Vagina (tissue), 2 donors: Measurements from ENCODE around the gene SH3BGRL3.

Experiments
- POLR2A ChIP-seq, 2 donors: fragments of 450-650 bp; IDR thresholded peaks; one replicate each; pipeline ENCODE4 v1.6.1; 2017; ENCODE audit warnings: antibody characterized with exemption in 2 of 2, mild to moderate bottlenecking in 2 of 2, moderate library complexity in 2 of 2
- POLR2AphosphoS5 ChIP-seq, 2 donors: sonication (generic); formaldehyde crosslinking; IDR thresholded peaks; one replicate each; pipeline ENCODE4 v1.9.0; 2017; ENCODE audit warnings: antibody characterized with exemption in 2 of 2, mild to moderate bottlenecking in 2 of 2, low read depth in 1 of 2; ENCODE audit not compliant: insufficient read depth in 1 of 2
- TF ChIP-seq, protein P1 (sequence below), 3 experiments: fragments of 450-650 bp in 2 of 3; fragments of 200-600 bp in 1 of 3; sonication (generic) in 1 of 3; IDR thresholded peaks; one replicate each; pipeline ENCODE4 v1.5.1; 2017 to 2019; ENCODE audit warnings: antibody characterized with exemption in 3 of 3, mild to moderate bottlenecking in 2 of 3, moderate library complexity in 2 of 3

DNA sequence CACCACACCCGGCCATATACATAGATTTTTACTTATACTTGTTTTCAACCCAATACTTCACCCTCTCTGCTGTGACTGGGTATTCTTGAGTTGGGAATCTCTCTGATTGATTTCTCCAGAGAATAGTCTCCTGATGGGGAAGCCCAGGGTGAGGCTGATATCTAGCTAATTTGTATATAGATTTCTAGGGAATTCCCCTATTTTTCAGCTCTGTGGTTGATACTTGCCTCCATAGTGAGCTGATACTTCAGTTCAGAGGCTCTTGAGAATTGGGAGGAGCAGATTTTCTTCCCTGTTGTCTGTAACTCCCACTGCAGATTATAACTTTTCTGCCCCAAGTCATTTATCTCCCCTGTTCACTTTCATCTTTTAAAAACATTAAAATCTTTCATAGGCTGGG lies 14.5 kb upstream of the SH3BGRL3 start:
- TF ChIP-seq, protein P1, sequence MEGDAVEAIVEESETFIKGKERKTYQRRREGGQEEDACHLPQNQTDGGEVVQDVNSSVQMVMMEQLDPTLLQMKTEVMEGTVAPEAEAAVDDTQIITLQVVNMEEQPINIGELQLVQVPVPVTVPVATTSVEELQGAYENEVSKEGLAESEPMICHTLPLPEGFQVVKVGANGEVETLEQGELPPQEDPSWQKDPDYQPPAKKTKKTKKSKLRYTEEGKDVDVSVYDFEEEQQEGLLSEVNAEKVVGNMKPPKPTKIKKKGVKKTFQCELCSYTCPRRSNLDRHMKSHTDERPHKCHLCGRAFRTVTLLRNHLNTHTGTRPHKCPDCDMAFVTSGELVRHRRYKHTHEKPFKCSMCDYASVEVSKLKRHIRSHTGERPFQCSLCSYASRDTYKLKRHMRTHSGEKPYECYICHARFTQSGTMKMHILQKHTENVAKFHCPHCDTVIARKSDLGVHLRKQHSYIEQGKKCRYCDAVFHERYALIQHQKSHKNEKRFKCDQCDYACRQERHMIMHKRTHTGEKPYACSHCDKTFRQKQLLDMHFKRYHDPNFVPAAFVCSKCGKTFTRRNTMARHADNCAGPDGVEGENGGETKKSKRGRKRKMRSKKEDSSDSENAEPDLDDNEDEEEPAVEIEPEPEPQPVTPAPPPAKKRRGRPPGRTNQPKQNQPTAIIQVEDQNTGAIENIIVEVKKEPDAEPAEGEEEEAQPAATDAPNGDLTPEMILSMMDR (IDR thresholded peaks at IDR 0.05), result no peak
- TF ChIP-seq POLR2A (IDR thresholded peaks at IDR 0.05) (no peak), POLR2AphosphoS5 (IDR thresholded peaks at IDR 0.05; ENCODE audit: insufficient read depth in 1 of 2, low read depth in 1 of 2) (no peak)
